Right lobe of liver (tissue), 6 donors: ENCODE data around the gene DIAPH1. TPM values are rescaled to one million over a fixed set of nuclear protein-coding genes. Genes with fewer than 3 reads are reported as not detected.

ENCODE experiments used
- ATAC-seq, 4 donors: fragments of 200-7000 bp; cut with Tn5 transposase; one replicate each; pipeline ENCODE4 v1.9.1; 2020; ENCODE audit warnings: mild to moderate bottlenecking in 4 of 4, moderate library complexity in 4 of 4
- DNase-seq, 3 donors: peaks; one replicate each; pipeline ENCODE4 v3.0.0-alpha.2; 2020
- H3K27ac ChIP-seq, 3 donors: fragments of 200-600 bp; one replicate each; pipeline ENCODE4 v1.8.0; 2022
- H3K27me3 ChIP-seq, 2 donors: fragments of 200-600 bp; one replicate each; pipeline ENCODE4 v1.8.0; 2022
- H3K36me3 ChIP-seq, 4 donors: fragments of 200-600 bp; sonication (generic) in 1 of 4; one replicate each; pipeline versions ENCODE4 v1.5.1 to v1.8.0; 2017 to 2022; ENCODE audit warnings: control low read depth in 1 of 4
- H3K4me1 ChIP-seq, 4 donors: fragments of 200-600 bp; sonication (generic) in 1 of 4; one replicate each; pipeline versions ENCODE4 v1.5.1 to v1.8.0; 2017 to 2022; ENCODE audit warnings: control low read depth in 1 of 4
- H3K4me3 ChIP-seq, 3 donors: fragments of 200-600 bp; one replicate each; pipeline ENCODE4 v1.8.0; 2022
- H3K9me3 ChIP-seq, 4 donors: fragments of 200-600 bp; sonication (generic) in 1 of 4; one replicate each; pipeline versions ENCODE4 v1.5.1 to v1.8.0; 2017 to 2022; ENCODE audit warnings: control low read depth in 1 of 4
- CTCF ChIP-seq, 4 donors: fragments of 200-600 bp in 3 of 4; fragments of 450-650 bp in 1 of 4; IDR thresholded peaks; one replicate each; pipeline versions ENCODE4 v1.5.1 to v1.8.0; 2016 to 2022; ENCODE audit warnings: antibody characterized with exemption in 4 of 4, mild to moderate bottlenecking in 2 of 4
- POLR2A ChIP-seq: fragments of 450-650 bp; IDR thresholded peaks from one replicate; pipeline ENCODE4 v1.6.1; 2017; ENCODE audit warnings: antibody characterized with exemption, mild to moderate bottlenecking
- WGBS: methylation state at CpG from one replicate; pipeline ENCODE4 v1.1.6; 2018; ENCODE audit warnings: low coverage, low lambda C conversion rate; ENCODE audit not compliant: insufficient coverage; ENCODE audit errors: missing lambda C conversion rate; 5-methylcytosine and 5-hydroxymethylcytosine counted together
- intact Hi-C, 2 donors: fragments of 100-400 bp; cut with DNase I; formaldehyde crosslinking; loops; one replicate each; pipeline versions ENCODE4 v1.11.2 to v1.14.1; 2022
- total RNA-seq, 6 experiments: library from RNA; depleted of rRNA in 2 of 6; stranded (reverse); fragments of >200 nt in 2 of 6; fragmentation: NEBNext Ultra II Directional in 3 of 6; extraction: Animal tissue kit (Norgen Biotek cat#: 25700) in 3 of 6; gene quantifications; one replicate each; pipeline versions ENCODE4 v1.1.0 to v1.2.4, GENCODE V29; 2016 to 2023
- donor health status: DM: no; HTN: yes; CAD: no.
- donor health status: DM: no; HTN: no; CAD: no.
- donor health status: DM: no; HTN: no; CAD: no.
- donor health status: DM: no; HTN: yes; CAD: no.
- donor health status: DM: no; HTN: yes; CAD: no.

DIAPH1 gene
- total RNA-seq, 6 experiments from 2014 or later: 93.7 to 114 (median 107) TPM

GRCh38 chr5:141602606-141603005 is 16.2 kb downstream of the DIAPH1 start:
- no peak for TF ChIP-seq POLR2A
- TF ChIP-seq CTCF (IDR thresholded peaks at IDR 0.05): no peak
- DNase-seq (no peak), ATAC-seq (no peak)
- no peaks in the 10 kb centered on the region for H3K9me3 ChIP-seq
- H3K36me3 ChIP-seq: no peaks in the 10 kb centered on the region
- no peaks in the 10 kb centered on the region for H3K27me3 ChIP-seq
- peaks cover 0 to 70% (median 18%) of the 10 kb centered on the region in 4 donors for H3K4me1 ChIP-seq
- no peak overlapping the region for H3K4me3 ChIP-seq
- intact Hi-C loops: no loop called here
- no peak overlapping the region for H3K27ac ChIP-seq
- WGBS: 57% methylated on average over 1 of the region's 1 CpG

- no peaks in the 10 kb centered on the region for H3K27me3 ChIP-seq
- H3K9me3 ChIP-seq: no peaks in the 10 kb centered on the region
- no peak overlapping the region for H3K4me3 ChIP-seq
- no peak for TF ChIP-seq POLR2A
- H3K36me3 ChIP-seq: no peaks in the 10 kb centered on the region
- DNase-seq: no peak
- WGBS: 48% methylated on average over 3 of the region's 3 CpGs
- H3K27ac ChIP-seq: no peak overlapping the region
- peaks cover 0 to 37% (median under 1%) of the 10 kb centered on the region in 4 donors for H3K4me1 ChIP-seq
- intact Hi-C loops: no loop called here
- peak in 3 of 4 donors; percentile 40 to 57 (median 48) for ATAC-seq
These were observed 20.1 kb downstream of the DIAPH1 start for GRCh38 chr5:141598391-141599345.

GRCh38 chr5:141597814-141598213 is 21.0 kb downstream of the DIAPH1 start:
- WGBS: 88% methylated on average over 2 of the region's 2 CpGs

GRCh38 chr5:141597394-141597793 is 21.4 kb downstream of the DIAPH1 start:
- WGBS: 19% methylated on average over 2 of the region's 2 CpGs
- peak in 3 of 4 donors; percentile 14 to 61 (median 37) for ATAC-seq
- DNase-seq: no peak
- Histone ChIP-seq H3K36me3 (no peaks in the 10 kb centered on the region), H3K9me3 (no peaks in the 10 kb centered on the region), H3K27me3 (no peaks in the 10 kb centered on the region), H3K4me3 (no peak overlapping the region), H3K27ac (peak overlapping the region in 1 of 3 donors; percentile 3), H3K4me1 (peaks cover 0 to 41% (median under 1%) of the 10 kb centered on the region in 4 donors)
- no peak for TF ChIP-seq CTCF (IDR thresholded peaks at IDR 0.05)
- TF ChIP-seq POLR2A: no peak
- intact Hi-C loops: no loop called here

More at GRCh38 chr5:141597814-141598213, 21.0 kb downstream of the DIAPH1 start:
- no peaks in the 10 kb centered on the region for H3K9me3 ChIP-seq
- TF ChIP-seq POLR2A (no peak), CTCF (IDR thresholded peaks at IDR 0.05) (no peak)
- no peak for DNase-seq
- no peaks in the 10 kb centered on the region for H3K27me3 ChIP-seq
- ATAC-seq: peak in 3 of 4 donors; percentile 14 to 33 (median 22)
- H3K4me3 ChIP-seq: no peak overlapping the region
- intact Hi-C loops: no loop called here
- no peaks in the 10 kb centered on the region for H3K36me3 ChIP-seq
- H3K4me1 ChIP-seq: peaks cover 0 to 37% (median 0%) of the 10 kb centered on the region in 4 donors
- H3K27ac ChIP-seq: no peak overlapping the region

GRCh38 chr5:141596867-141597266 is 21.9 kb downstream of the DIAPH1 start:
- Histone ChIP-seq H3K4me3 (no peak overlapping the region), H3K9me3 (no peaks in the 10 kb centered on the region), H3K36me3 (no peaks in the 10 kb centered on the region), H3K27me3 (no peaks in the 10 kb centered on the region), H3K4me1 (peaks cover 0 to 46% (median 3%) of the 10 kb centered on the region in 4 donors), H3K27ac (peak overlapping the region in 1 of 3 donors; percentile 3)
- ATAC-seq (no peak), DNase-seq (no peak)
- 91% methylated on average over 1 of the region's 1 CpG for WGBS
- TF ChIP-seq CTCF (IDR thresholded peaks at IDR 0.05) (no peak), POLR2A (no peak)
- intact Hi-C loops: no loop called here
